NCI-H69 (cell line): Measurements from ENCODE around the gene DSN1.

Experiments used
- DNase-seq: peaks from one replicate; lab custom pipeline; 2025; lab: John Stamatoyannopoulos, UW

DSN1 gene

DNA sequence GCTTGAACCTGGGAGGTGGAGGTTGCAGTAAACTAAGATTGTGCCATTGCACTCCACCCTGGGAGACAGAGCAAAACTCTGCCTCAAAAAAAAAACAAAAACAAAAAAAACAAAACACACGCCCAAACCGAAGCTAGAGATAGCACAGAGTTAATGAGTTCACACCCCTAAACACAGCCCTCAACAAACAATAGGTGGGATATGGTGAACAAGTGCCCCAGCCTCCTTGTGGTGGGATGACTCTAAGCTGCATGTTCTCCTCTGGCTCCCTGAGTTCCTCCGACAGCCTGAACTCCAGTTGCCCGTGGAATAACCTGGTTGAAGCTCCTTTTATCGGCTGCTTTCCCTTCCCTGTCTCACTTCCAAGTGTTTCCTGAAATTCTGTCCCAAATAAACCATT lies 22.1 kb upstream of the DSN1 start:
- no peak for DNase-seq

DNA sequence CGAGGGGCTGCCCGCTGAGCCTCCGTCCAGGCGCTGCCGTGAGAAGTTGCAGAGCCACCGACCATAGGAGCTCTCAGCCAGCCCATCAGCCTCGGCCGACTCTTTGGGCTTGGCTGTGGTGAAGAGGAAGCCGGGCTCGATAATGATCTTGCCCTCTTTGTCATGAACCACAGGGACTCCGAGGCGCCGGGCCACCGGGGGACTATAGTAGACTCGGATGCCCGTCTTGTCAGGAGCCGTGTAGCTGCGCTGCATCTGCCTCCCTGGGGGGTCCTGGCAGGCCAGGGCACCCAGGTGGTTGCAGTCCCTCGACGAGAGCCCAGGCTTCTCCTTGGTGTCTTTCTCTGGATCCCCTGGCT lies 20.5 kb upstream of the DSN1 start:
- DNase-seq, result no peak

DNA sequence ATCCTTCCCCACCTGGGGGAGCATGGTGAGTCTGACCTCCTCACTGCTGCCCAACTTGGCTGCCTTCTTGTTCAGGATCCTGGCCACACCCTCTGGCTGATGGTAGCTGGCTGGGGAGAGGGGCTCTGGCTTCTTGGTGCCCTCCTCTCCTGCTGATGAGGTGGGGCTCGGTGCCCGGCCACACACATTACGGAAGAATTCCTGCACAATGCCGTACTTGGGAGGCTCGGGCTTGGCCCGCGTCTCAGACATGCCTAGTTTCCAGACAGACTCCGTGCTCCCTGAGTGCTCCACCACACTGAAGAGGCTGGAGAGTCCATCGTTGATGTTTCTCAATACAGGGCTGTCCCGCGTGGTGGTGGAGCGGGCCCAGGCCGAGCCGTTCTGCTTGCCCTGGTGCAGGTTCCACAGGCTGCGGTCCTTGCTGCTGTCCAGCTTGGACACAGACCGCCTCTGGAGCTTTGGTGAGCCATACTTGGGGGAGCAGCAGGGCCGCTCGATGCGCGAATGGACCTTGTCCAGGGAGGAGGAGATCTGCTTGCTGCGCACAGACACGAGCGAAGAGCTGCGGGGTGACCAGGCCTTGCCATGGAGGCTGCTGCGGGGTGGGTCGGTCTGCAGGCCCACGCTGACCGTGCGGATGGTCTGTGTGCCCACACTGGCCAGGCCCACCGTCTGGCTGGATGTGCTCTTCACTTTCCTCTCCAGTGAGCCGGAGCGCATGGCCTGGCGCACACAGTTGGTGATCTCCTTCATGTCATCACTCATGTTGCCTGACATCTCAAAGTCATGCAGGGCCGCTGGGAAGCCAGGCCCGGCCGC lies 19.9 kb upstream of the DSN1 start:
- no peak for DNase-seq

DNA sequence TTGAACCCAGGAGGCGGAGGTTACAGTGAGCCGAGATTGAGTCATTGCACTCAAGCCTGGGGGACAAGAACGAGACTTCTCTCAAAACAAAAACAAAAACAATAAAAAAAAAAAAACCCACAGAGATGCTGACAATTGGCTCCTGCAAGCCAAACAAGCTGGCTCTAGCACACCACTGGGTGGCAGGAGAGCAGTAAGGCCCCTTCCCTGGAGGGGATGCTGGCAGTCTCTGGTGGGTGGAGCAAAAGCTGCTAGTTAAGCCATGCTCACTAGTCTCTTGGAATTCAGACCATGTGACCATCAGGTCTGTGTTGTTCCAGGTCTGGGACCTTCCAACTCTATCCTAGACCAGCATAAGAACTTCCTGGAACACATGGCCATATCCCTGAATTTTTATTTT lies 18.9 kb upstream of the DSN1 start:
- peak; percentile 32 for DNase-seq

- no peak for DNase-seq
Observed at GRCh38 chr20:36791862-36792261, 18.3 kb upstream of the DSN1 start.

DNA sequence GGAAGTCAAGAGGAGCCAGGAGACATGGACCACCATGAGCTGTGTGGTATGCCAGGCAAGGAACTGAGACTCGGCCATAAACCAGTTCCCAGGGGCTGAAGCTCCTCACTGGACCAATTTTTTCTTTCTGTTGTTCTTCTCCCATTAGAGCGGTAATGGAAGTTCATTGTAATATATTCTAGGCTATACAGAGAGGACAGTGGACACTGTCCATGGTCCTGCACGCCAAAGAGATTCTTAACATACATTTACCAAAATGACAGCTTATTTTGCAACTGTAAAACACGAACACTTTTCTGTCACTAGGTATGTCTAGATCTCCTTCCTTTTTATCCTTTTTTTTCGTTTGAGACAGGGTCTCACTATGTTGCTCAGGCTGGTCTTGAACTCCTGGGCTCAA lies 13.1 kb upstream of the DSN1 start:
- no peak for DNase-seq

- no peak for DNase-seq
Observed at GRCh38 chr20:36786246-36786645, 12.7 kb upstream of the DSN1 start.

- no peak for DNase-seq
Observed at GRCh38 chr20:36785308-36785707, 11.7 kb upstream of the DSN1 start.

- DNase-seq, result no peak
Observed at GRCh38 chr20:36784900-36785299, 11.3 kb upstream of the DSN1 start.

DNA sequence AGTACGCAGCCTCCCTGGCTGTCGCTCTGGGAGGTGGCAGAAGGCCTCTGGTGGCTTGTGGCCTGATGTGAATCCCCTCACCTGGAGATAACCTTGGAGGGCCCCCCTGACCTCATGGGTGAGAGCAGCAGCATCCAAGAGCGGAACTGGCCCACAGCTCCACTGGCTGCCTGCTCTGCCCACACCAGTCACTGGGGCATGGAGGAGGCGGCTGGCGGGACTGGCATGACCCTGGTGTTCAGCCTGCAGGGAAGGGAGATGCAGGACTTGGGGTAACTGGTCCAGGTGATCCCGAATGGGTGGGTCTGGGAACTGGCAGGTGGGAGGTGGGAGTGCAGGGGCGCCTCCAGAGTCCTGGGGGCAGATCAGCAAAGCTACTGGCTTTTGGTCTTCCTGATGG lies 10.6 kb upstream of the DSN1 start:
- no peak for DNase-seq

DNA sequence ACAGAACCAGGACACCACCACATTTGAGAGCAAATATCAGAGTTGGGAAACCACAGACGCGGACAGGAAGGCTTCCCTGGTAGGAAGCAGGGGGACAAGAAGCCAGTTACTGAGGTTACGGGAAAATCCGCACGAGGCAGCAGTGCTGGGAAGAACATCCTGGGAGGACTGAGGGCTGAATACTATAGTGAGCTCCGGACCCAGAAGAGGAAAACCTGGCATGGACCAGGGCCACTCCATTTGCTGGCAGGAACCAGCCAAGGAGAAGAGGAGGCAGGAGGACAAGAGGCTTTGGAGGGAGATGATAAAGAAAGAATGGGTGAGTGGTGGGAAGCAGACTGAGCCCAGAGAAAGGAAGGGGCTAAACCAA lies 6.1 kb upstream of the DSN1 start:
- DNase-seq, result no peak

- no peak for DNase-seq
Observed at GRCh38 chr20:36778831-36779655, 5.5 kb upstream of the DSN1 start.

DNA sequence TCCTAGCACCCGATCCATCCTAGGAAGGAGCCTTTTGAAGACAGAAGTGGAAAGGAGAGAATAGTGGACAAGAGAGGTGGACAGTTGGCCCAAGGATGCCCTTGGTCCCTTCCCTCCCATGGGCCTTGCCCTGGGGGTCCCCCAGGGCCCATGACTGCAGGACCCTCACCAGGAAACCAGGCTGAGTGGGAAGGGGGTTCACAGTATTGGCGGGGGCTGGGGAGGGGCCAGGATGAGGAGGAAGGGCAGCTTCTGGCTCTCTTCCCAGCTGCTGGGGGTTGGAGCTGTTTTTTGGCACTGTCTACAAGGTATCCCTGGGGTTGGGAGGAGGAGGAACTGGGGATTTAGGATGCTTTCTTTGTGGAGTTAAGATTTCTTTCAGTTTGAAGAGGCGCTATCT lies 4.0 kb upstream of the DSN1 start:
- no peak for DNase-seq

- no peak for DNase-seq
Observed at GRCh38 chr20:36777167-36777566, 3.6 kb upstream of the DSN1 start.

DNA sequence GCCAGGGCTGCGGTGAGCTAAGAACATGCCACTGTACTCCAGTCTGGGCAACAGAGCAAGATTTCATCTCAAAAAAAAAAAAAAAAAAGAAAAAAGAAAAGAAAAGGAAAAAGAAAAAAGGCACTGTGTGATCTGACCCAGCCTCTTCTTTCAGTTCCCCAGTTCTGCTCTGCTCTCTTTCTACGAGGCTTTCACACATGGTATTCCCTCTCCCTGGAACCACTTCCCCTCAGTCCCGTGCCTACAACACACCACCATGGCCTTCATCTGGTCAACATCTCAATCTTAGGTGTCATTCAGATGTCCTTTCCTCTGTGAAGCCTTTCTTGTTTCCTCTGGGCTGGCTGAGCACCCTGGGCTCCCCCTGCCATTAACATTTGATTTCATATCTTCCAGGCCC lies 2.3 kb upstream of the DSN1 start:
- DNase-seq, result no peak

GRCh38 chr20:36775196-36775595 lies 1.6 kb upstream of the DSN1 start:
- DNase-seq, result no peak

DNA sequence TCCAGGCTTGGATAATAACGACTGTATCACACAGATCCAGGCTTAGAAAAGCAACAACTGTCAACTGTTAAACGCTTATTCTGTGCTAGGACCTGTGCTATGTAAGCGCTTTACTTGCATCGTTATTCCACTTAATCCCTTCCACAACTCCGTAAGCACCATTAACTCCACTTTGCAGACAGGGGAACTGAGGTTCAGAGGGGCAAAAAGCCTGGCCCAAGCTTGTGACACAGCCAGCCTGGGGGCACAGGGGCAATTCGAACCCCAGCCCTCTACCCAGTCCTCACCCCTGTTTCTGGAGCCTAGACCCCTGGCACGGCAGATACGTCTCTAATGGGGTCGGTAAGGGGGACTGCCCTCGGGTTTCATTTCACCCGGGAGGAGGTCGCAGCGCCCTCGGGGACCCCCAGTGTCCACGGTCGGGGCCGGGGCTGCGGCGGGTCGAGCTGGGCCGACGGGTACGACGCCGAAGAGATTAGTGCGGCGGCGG lies 411 bp downstream of the DSN1 start:
- no peak for DNase-seq

DNA sequence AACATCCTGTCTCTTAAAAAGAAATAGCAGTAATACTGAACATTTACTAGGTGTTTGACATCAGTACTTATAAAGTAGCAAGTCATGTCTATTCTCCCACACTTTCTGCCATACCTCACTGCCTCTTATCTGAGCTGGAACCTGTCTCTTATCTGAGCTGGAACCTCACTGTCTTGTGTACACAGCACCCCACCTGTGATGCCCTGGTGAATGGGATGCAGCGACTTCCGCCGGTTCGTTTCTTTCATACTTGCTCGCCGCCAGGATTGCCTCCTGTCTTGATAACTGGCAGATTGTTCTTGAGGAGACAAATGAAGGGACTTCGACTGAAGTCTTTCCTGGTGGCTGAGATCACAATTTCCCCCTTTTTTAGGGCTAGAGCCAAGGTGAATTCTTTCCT lies 2.9 kb downstream of the DSN1 start:
- no peak for DNase-seq

DNA sequence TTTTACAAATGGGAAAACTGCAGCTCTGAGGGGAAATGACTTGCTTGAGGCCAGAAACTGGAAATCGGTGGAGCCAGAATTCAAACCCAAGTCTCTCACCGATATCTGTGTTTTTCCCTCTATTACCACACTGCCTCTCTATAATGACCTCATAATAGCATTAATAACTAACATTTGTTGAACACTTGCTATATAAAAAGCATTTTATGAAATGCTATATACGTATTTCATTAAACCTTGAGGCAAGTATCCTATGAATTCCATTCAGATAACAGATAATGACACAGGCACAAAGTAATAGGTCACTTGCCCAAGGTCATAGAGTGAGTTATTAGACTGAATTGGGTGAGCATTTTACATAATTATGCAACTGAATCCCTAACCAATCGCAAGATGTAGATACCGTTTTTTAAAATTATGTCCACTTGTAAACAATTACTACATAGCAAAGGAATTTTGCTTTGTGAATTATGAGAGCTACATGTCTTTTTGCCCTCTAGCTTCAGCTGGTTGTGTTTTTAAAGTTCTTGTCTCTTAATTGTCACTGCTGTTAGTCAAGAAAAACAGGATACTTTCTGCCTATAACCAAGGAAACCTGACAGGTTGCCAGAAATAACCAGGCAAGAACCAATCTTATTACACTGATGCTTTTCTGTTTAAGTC lies 4.7 kb downstream of the DSN1 start:
- no peak for DNase-seq

GRCh38 chr20:36761125-36761524 lies 12.4 kb downstream of the DSN1 start:
- no peak for DNase-seq

DNA sequence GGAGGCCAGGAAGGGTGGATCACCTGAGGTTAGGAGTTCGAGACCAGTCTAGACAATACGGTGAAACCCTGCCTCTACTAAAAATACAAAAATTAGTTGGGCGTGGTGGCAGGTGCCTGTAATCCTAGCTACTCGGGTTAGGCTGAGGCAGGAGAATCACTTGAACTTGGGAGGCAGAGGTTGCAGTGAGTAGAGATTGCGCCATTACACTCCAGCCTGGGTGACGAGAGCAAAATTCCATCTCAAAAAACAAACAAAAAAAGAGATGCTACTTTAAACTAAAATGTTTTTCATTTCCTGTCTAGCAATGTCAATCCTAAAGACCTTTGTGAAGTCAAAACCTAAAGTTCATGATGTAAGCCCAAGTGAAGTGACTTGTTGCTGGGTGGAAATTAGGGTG lies 12.9 kb downstream of the DSN1 start:
- DNase-seq, result no peak

- no peak for DNase-seq
Observed at GRCh38 chr20:36758276-36758675, 15.3 kb downstream of the DSN1 start.

- DNase-seq, result no peak
Observed at GRCh38 chr20:36756496-36756895, 17.1 kb downstream of the DSN1 start.
